ENCODE data around the gene TLE7.

The TLE7 gene

DNA sequence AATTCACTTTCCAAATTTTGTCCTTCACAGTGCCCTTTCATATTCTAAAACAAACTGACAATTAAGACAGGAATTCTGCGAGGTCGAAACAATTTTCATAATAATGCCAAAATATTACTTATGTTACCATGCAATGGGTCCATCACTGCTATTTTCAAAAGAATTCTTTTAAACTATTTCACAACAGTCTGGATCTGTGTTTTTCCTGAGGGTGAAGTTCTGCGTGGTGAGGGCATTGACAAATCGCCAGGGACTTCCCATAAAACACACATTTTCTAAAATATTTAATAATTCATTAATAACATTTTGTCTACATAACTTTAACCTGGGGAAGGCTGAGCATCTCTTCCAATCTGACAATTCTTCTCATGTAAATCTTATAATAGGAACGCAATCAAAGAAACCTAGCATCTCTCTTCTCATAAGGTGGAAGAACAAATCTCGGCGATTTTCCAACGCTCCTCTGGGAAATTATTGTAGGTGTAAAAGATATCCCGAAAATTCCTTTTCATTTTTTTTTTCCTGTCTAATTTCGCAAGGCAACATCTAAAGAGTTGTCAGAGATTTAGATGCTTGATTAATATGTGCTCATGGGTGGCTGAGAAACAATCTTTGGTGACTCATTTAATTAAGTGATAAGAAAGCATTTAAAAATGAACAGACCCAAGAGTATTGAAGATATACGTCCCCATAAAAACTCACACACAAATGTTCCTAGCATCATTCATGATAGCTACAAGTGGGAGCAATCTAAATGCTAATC is 41.9 kb downstream of the TLE7 start:
- in situ Hi-C loops (cut with MboI; ENCODE audit: low sequenced_read_pairs, unreplicated experiment) = no loop called here
- DNase-seq (ENCODE audit: low spot score) = no peak
- TF ChIP-seq, protein P1, sequence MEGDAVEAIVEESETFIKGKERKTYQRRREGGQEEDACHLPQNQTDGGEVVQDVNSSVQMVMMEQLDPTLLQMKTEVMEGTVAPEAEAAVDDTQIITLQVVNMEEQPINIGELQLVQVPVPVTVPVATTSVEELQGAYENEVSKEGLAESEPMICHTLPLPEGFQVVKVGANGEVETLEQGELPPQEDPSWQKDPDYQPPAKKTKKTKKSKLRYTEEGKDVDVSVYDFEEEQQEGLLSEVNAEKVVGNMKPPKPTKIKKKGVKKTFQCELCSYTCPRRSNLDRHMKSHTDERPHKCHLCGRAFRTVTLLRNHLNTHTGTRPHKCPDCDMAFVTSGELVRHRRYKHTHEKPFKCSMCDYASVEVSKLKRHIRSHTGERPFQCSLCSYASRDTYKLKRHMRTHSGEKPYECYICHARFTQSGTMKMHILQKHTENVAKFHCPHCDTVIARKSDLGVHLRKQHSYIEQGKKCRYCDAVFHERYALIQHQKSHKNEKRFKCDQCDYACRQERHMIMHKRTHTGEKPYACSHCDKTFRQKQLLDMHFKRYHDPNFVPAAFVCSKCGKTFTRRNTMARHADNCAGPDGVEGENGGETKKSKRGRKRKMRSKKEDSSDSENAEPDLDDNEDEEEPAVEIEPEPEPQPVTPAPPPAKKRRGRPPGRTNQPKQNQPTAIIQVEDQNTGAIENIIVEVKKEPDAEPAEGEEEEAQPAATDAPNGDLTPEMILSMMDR (IDR thresholded peaks at IDR 0.05; ENCODE audit: borderline replicate concordance, control extremely low read depth, extremely low read depth, insufficient read depth, missing control alignments) = no peak

DNA sequence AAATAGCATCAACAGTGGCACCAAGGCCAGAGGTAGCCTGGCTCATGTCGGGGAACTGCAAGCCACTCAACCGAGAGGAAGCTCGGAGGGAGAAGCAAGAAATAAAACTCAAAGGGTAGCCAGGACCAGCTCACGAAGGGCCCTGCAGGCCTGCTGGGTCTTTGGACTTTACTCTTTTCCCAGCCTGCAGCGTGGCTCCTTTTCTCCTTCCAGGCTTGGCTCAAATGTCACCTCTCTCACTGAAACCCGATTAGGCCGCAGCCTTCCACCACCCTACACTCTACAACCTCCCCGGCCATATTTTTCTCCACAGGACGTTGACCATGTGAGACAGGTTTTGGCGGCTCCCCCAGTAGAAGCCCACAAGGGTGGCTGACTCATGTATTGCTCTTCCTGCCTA is 45.3 kb downstream of the TLE7 start:
- no peak for DNase-seq (ENCODE audit: low spot score)
- in situ Hi-C loops (cut with MboI; ENCODE audit: low sequenced_read_pairs, unreplicated experiment) = no loop called here
- TF ChIP-seq, protein P1 (IDR thresholded peaks at IDR 0.05; ENCODE audit: borderline replicate concordance, control extremely low read depth, extremely low read depth, insufficient read depth, missing control alignments) = no peak

DNA sequence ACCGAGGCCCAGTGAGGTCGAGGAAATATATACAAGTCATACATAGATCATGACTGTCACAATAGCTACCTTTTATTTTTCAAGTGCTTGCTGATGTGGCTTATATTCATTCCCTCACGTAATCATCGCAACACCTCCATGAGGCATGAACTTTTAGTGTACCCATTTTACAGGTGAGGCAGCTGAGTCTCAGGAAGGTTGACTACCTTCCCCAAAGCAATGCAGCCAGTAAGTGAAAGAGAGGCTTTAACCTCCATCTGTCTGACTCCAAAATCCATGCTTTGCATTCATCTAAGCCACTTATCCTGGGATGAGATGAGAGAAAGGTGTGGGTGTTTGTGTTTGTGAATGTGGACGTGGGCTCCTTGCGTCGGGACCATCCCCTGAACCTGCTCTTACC is 52.5 kb downstream of the TLE7 start:
- TF ChIP-seq, protein P1 (IDR thresholded peaks at IDR 0.05; ENCODE audit: borderline replicate concordance, control extremely low read depth, extremely low read depth, insufficient read depth, missing control alignments) = no peak
- in situ Hi-C loops (cut with MboI; ENCODE audit: low sequenced_read_pairs, unreplicated experiment) = no loop called here
- no peak for DNase-seq (ENCODE audit: low spot score)

DNA sequence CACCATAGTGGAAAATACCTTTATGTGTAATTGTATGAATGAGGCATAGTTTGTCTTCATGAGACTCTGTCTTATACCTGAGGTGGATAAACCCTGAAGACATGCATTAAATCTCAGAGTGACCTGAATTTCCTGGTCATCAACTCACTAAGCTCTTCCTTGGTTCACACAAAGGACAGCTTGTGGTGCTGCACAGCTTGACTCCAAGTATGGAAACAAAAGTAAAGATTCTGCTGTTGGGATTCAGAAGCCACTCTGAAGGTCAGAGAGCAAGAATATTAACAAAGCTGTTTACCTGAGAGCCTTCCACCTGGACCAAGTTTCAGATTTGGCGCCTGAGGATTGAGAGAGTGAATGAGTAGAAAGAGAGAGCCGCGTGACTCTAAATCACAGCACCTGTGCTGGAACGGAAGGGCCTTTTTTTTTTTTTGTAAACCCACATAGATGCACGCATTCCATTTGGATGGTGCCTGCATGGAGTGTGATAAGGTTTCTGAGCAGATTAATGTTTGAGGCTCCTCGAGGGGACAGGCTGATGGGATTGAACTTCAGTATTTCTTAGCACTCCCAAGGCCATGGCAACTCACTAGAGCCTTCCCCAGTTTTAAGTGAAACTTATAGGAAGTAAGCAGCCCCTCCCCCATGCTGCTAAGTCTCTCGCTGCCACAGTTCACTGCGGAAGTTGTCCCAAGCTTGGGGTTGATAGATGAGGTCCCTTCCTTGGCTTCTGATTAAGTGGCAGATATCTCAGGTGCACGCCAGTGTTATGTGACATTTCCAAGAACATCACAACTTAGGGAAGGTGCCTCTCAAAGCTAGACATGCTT is 54.6 kb downstream of the TLE7 start:
- in situ Hi-C loops (cut with MboI; ENCODE audit: low sequenced_read_pairs, unreplicated experiment) = no loop called here
- TF ChIP-seq, protein P1 (IDR thresholded peaks at IDR 0.05; ENCODE audit: borderline replicate concordance, control extremely low read depth, extremely low read depth, insufficient read depth, missing control alignments) = no peak
- no peak for DNase-seq (ENCODE audit: low spot score)

DNA sequence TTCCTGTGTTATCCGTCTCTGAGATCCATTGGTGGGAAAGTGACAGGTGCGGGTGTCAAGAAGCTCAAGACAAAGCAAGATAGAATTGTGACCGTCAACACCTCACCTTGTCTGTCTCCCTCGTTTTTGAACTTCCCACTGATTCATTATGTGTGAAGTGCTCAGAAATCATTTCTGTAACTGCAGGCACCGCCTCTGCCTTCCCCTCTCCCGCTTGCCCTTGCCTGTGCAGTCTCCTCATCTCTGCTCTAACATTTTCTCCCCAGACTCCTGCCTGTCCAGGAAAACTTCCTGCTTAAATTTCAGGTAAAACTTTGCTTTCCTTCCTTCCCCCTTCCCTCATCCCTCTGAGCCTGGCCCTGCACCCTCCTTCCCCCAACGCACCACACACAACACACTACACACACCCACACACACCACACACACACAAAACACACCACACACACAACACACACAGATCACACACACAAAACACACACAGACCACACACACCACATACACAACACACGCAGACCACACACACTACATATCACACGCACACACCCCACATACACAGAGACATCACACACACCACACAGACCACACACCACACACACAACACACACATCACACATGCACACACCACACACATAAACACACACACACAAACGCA is 57.7 kb downstream of the TLE7 start:
- TF ChIP-seq, protein P1 (IDR thresholded peaks at IDR 0.05; ENCODE audit: borderline replicate concordance, control extremely low read depth, extremely low read depth, insufficient read depth, missing control alignments) = no peak
- in situ Hi-C loops (cut with MboI; ENCODE audit: low sequenced_read_pairs, unreplicated experiment) = no loop called here
- DNase-seq (ENCODE audit: low spot score) = no peak

DNA sequence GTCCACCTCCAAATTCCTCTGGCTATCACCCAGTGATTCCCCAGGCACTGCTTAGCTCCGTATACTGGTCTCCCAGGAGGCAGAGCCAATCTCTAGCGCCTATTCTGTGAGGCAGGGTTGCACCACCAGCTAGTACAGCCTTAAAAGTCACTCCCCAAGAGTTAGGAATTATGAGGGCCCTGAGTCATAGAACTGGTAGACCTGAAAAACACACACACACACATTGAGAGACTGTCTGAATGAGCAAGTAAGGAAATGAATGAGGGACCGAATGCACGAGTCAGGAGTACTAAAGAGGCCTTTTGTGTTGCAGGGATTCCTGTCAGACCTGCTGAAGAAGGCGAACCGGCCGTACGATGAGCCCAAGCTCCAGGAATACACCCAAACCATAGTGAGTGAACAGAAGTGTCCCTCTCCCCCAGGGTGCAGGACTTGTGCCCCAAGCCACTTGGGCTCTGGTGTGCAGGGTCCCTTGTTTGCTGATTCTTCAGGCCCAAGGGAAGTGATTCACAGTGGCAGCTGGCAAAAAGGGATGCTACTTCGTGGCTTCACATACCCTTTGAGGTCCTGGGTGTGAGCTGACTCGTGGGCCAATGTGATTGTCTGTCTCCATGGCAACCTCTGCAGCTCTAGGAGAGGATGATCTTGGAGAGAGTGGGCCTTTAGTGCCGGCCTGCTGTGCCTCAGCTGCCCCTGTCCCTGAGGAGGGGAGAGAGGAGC is 58.6 kb downstream of the TLE7 start:
- DNase-seq (ENCODE audit: low spot score) = no peak
- in situ Hi-C loops (cut with MboI; ENCODE audit: low sequenced_read_pairs, unreplicated experiment) = no loop called here
- TF ChIP-seq, protein P1 (IDR thresholded peaks at IDR 0.05; ENCODE audit: borderline replicate concordance, control extremely low read depth, extremely low read depth, insufficient read depth, missing control alignments) = no peak

All from GM13976 (cell line).